Fibroblast of mammary gland (primary cell): Measurements from ENCODE around the gene P2RY2.

ENCODE experiments used
- DNase-seq: peaks from one replicate; pipeline ENCODE4 v3.0.0-alpha.2; 2010; ENCODE audit warnings: low read depth
- H3K4me3 ChIP-seq: 2 replicates; pipeline ENCODE4 v1.5.1; 2011; ENCODE audit warnings: low read depth, mild to moderate bottlenecking, low read length, moderate library complexity; ENCODE audit not compliant: control insufficient read depth
- CTCF ChIP-seq: conservative IDR thresholded peaks from 2 replicates; pipeline ENCODE4 v1.5.1; 2011; ENCODE audit warnings: low read depth, low read length, inconsistent platforms; ENCODE audit not compliant: control insufficient read depth, insufficient read depth

P2RY2 gene

GRCh38 chr11:73246303-73246702 is 28.2 kb downstream of the P2RY2 start:
- no peak overlapping the region for H3K4me3 ChIP-seq
- no peak for TF ChIP-seq CTCF
- no peak for DNase-seq

DNA sequence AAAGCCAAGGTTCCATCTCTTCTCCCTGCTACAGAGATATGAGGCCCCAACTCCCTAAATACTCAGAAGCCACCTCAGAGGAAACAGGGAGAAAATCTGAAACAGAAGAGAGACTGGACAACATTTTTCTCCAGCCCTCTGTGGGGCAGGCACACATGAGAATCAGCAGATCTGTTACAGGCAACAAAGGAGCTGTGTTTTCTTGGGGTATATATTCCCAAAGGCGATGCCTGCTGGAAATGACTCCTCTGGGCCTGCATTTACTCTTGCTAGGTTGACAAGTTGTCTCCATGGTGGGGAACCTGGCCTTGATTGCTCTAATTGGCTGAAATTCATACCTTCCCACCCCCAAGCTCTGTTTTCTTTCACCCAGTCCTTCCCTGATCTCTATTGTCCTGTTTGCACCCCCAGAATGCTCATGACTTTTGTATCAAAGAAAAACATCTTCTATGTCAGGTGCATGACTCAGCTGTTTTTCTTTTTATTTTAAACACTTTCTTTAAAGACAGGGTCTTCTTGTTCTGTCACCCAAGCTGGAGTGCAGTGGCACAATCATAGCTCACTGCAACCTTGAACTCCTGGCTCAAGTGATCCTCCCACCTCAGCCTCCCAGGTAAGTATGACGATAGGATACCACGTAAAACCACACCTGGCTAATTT is 30.6 kb downstream of the P2RY2 start:
- no peak for TF ChIP-seq CTCF
- no peak overlapping the region for H3K4me3 ChIP-seq
- no peak for DNase-seq

DNA sequence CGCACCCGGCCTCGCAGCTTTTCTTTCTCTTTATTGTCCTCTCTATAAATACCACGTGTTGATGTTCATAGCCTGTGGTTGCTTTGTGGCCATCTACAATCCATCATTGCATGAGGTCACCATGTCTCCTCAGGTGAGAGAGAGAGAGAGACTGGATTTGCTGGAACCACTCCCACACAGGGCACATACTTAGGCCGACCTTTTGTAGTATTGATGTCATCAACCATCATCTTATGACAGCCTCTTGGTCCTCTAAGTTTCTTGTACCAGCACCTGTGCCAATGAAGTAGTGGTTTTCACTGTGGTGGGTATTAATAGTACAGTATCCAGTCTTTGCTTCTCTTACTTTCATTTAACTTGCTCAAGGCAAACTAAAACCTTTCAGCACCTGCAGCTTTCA is 31.2 kb downstream of the P2RY2 start:
- peak; percentile 22 for DNase-seq
- no peak for TF ChIP-seq CTCF
- no peak overlapping the region for H3K4me3 ChIP-seq

- no peak overlapping the region for H3K4me3 ChIP-seq
- no peak for TF ChIP-seq CTCF
- no peak for DNase-seq
Observed at GRCh38 chr11:73249853-73250783, 32.0 kb downstream of the P2RY2 start.

DNA sequence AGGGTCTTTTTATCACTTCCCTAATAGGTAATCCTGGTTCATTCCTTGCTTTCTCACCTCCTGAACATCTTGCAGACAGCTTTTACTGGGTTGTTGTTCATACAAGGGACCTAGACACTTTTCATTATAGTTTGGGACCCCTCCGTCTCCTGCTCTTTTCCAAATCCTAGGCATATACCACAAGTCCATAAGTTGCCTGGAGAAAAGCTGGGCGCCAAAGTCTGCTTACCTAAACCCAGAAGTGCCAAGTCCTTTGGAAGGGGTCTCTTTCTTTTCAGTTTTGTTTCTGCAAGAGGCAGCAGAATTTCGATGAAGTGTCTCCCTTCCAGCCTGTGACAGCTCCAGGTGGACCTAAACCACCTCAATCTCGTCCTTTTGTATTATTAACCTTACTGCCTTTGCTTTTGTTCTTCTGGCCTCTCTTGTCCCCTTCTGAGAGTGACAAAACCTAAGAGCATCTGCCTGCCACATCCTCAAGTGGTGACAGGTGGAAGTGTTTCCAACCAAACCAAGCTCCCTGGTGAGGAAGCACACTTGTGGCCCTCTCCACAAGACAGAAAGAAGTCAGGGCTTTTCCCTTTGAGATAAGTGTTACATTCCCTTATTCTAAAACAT is 34.6 kb downstream of the P2RY2 start:
- H3K4me3 ChIP-seq, result no peak overlapping the region
- DNase-seq, result no peak
- no peak for TF ChIP-seq CTCF

GRCh38 chr11:73257342-73258103 is 39.4 kb downstream of the P2RY2 start:
- no peak overlapping the region for H3K4me3 ChIP-seq
- DNase-seq, result peak; percentile 90

More at GRCh38 chr11:73257342-73258103, 39.4 kb downstream of the P2RY2 start:
- TF ChIP-seq CTCF, result no peak
